HG03565 (cell line): Measurements from ENCODE around the gene PCYOX1L.

Source experiments
- ATAC-seq: cut with Tn5 transposase; IDR thresholded peaks from one replicate; pipeline ENCODE4 v1.9.1; 2021; ENCODE audit warnings: mild to moderate bottlenecking, moderate library complexity; ENCODE audit not compliant: unreplicated experiment

PCYOX1L gene

GRCh38 chr5:149406203-149406978 lies 48.5 kb downstream of the PCYOX1L start:
- no peak for ATAC-seq

DNA sequence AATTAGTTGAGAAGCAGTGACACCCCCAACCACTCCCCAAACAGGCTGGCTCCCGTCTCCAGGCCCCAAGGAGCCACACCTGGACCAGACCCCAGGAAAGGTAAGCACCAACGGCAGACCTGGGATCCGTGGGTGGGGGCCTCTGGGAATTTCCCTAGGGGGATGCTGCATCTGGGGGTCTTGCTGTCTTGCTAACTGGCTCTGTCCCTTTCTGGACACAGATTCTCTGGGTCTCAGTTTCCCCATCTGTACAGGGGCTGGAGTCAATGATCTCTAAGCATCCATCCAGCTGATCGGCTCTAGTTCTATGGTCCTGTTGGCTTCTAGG lies 49.1 kb downstream of the PCYOX1L start:
- no peak for ATAC-seq

DNA sequence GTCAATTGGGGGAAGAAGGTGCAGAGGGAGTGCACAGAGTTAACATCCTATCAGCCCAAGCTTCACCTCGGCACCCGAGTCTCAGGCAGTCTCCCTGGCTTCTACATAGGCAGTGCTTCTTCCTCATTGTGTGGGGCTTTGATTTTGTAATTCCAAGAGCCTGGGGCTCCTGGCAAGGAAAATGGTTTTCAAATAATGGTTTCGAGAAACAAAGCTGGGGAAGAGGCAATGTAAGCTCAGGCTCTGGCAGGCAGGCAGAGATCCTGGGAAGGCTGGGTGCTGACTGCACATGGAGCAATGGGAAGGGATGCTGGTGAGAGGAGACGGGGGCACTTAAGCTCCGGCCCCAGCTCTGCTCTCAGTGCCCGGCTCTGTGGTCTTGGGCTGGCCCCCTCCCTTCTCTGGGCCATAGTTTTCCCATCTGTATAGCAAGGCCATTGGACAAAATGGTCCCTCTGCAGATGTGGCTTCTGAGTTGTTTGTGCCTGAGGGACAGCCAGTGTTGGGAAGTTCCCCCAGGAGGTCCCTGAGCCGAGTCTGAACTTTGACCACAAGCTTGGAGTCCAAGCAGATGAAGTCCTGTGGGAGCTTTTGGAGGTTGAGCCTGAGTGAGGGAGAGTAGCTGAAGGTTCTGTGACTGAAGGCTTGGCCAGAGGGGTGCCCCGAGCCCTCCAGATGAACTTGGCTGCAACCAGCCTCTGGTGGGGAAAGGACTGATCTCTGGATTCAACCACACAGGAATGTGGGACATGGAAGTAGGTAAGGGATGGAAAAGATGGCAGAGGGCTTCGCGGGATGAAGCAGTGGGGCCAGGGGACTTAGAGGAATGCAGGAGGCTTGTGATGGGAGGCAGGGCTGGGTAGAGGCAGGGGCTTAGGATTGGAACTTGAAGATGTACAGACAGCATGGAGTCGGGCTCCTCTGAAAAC lies 49.7 kb downstream of the PCYOX1L start:
- no peak for ATAC-seq

DNA sequence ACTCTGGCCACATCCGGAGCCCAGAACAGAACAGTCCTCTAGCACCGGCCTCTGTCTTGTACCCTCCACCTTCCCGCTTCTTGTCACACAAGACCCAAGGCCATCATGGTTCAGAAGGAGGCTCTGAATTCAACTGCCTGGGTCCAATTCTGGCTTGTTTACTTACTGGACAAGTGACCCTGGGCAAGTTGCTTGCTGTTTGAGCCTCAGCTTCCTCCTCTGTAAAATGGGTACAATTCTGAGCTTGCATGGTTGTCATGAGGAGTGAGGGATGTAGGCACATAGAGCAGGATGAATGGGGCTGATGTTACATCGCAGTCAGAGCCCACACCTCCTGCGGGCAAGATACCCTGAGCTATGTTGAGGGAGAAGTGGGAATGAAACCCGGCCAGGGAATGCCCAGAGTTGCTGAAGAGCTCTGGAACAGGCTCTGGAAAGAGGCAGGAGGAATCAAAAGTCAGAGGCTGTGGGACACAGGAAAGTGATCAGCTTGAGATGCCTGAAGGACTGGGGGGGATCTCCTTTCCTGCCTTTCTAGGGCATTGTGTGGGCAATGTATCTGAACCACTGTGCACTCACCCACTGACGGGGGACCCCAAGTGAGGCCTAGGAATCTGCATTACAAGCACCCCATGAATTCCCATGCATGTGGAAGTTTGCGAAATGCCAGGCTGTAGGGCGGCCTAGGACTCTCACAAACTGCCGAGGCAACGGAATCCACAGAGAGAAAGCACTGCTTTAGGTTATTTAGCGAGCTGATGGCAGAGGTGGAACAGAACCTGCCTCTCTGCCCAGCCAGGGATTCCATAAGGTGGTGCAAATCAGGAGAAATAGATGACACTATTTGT lies 50.6 kb downstream of the PCYOX1L start:
- ATAC-seq = no peak

DNA sequence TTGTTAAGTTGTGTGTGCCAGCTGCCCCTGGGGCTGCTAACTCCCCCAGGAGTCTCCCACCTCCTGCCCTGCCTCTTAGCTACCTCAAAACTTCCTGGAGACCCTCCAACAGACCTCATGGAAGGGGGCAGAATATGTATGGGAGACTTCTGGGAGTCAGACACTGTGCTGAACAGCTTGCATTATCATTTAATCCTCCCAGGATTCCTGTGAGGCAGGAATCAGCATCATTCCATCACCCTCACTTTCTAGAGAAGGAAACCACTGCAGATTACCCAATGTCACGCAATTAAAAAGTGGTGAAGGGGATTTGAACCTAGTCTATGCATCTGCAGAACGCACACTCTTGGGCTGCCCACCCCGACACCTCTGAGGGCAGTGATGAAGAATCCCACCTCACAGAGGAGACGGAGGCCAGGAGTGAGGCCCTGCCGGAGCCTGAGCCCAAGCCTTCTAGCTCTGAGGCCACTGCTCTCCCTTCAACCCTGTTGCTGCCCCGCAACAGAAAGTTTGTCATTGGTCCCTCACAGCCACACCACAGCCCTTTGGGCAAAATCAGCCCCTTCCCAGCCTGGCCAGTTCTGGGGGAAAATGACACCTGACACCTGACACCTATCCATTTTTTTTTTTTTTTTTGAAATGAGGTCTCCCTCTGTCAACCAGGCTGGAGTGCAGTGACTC lies 51.6 kb downstream of the PCYOX1L start:
- ATAC-seq = no peak

- ATAC-seq = no peak
Observed at GRCh38 chr5:149410071-149410470, 52.2 kb downstream of the PCYOX1L start.

DNA sequence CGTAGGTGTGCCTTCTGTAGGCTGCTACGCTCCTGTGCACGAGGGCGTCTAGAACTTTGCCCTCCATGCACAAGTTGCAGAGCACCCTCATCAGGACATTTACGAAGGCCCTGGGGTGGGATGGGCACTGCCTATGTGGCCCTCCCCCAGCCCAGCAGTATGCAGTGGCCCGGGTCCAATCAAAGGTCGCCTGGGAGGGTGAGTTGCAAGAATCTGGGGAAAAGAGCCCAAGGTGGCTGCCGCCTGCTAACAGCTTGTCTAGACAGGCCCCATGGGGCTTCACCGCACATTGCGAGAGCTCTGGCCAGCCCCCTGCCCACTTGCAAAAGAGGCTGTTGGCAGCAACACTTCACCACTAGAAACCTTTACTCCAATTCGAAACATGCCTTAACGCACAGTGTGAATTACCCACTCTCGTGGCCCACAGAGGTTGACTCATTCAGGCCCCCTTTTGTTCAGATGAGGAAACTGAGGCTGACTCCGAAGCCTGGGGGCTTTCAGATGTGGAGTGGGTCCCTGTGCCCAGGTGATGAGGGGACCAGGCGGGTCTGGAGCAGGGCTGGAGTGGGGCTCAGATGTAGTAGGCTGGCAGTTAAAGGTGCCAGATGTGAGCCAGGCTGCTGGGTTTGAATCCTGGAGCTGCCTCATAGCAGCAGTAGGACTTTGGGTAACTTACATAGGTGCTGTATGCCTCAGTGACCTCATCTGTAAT lies 53.0 kb downstream of the PCYOX1L start:
- ATAC-seq = no peak

GRCh38 chr5:149411738-149412519 lies 54.1 kb downstream of the PCYOX1L start:
- no peak for ATAC-seq

DNA sequence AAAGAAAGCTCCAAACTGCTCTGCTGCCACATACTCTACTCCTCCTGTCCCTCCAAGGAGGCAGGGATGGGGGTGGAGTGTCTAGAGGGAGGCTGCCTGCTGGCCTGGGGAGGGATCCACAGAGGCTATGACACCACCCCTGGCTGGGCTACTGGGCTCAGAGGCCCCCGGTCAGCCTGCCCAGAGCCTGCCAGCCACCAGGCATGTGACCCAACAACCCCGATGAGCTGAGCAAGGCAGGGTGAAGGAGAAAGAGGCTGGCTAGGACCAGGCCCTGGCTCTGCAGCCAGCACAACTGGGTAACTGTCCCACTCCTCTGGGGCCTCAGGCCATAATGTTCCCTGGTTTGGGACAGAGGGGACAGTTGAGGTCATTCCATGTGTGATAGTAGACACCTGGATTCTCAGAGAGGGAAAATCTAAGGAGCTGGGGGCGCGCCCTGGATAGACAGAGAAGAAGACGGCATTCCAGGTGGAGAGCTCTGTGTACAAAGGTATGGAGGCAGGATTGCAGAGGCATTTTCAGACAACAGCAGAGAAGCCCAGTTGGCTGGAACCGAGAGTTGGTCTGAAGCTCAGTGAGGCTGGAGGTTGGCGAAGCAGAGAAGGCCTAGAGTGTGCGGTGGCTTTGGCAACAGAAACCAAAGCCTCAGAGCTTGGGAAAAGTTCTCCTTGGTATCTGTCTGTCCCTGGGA lies 55.1 kb downstream of the PCYOX1L start:
- ATAC-seq = no peak

- ATAC-seq = no peak
Observed at GRCh38 chr5:149413477-149414210, 55.8 kb downstream of the PCYOX1L start.

GRCh38 chr5:149414405-149415065 lies 56.7 kb downstream of the PCYOX1L start:
- ATAC-seq = no peak

- ATAC-seq = no peak
Observed at GRCh38 chr5:149415066-149415967, 57.5 kb downstream of the PCYOX1L start.

DNA sequence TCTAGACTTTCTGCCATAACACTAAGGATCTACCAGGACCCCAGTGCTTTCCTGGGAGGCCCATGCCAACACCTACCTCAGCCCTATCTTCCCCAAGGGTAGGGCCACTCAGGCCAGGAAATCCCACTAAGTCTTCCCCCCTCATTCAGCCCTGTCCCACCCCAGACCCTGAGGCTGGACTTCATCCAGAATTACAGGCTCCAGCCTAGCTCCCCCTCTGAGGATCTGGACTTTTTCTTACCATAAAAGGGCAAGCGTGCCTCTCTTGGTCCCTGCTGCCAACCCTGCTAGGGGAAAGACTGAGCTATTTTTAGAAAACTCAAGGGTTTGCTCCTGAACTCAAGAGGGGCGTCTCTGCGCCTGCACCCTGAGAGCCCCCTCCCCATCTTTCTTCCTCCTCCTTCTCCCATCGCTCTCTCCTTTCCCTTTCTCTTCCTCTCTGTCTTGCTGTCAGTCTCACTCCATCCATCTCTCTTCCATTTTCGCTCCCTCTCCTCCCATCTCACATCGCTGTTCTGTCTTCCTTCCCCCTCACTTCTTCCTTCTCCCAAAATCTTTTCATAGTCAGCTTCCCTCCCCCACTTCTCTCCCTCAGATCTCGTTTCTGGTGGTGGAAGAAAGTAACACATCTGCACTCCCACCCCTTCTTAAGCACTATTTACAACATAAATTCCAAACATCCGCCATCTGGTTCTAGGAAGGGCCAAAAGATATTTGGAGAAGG lies 59.3 kb downstream of the PCYOX1L start:
- ATAC-seq = no peak

DNA sequence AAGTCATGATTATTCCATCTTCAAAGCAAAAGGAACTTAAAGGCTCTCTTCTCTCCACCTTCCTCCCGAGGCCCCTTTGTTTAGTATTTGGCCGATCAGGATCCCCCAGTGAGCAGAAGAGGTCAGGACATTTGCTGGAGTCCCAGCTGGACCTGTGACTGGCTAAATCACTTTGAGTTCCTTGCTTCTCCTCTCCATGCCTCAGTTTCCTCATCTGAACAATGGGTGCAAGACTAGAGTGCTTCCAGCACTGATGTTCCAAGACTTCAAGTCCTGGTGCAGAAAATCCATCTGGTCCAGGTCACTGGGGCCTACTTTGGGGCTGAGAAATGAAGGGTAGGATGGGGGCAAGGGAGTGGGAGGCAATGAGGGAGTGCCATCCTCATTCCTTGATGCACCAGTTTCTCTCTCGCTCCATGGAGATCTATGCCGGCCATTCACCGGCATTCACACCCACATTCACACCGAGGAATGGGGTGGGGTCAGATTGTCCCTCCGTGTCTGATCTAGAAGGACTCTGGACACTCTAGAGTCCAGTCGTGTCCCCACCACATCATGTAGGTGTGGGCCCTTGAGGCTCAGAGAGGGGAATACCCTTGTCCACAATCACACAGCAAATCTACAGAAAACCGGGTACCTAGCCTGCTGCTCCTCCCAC lies 60.0 kb downstream of the PCYOX1L start:
- ATAC-seq = no peak

DNA sequence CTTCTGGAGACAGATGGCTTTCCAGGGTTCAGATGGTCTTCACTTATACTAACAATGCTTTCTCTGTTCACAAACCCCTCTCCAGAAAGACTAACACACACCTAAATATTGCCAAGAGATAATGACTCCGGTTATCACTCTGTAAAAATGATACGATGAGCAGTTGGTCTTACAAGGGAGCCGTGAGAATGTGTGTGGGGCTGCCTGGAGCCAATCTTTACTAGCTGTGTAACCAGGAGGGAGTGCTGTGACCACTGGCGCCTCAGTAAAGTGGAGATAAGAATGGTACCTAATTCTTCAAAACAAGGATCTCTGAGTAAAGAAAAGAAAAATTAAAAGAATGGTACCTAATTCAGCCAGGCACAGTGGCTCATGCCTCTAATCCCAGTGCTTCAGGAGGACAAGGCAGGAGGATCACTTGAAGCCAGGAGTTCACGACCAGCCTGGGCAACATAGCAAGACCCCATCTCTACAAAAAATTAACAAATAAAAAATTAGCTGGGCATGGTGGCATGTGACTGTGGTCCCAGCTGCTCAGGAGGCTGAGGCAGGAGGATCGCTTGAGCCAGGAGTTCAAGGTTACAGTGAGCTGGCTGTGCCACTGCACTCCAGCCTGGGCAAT lies 61.2 kb downstream of the PCYOX1L start:
- ATAC-seq = no peak
